Vagina (tissue), 2 donors: Measurements from ENCODE around the gene CELF4.

Source experiments
- CTCF ChIP-seq, 3 experiments: fragments of 450-650 bp in 2 of 3; fragments of 200-600 bp in 1 of 3; sonication (generic) in 1 of 3; IDR thresholded peaks; one replicate each; pipeline ENCODE4 v1.5.1; 2017 to 2019; ENCODE audit warnings: antibody characterized with exemption in 3 of 3, mild to moderate bottlenecking in 2 of 3, moderate library complexity in 2 of 3
- POLR2A ChIP-seq, 2 donors: fragments of 450-650 bp; IDR thresholded peaks; one replicate each; pipeline ENCODE4 v1.6.1; 2017; ENCODE audit warnings: antibody characterized with exemption in 2 of 2, mild to moderate bottlenecking in 2 of 2, moderate library complexity in 2 of 2

- TF ChIP-seq CTCF (IDR thresholded peaks at IDR 0.05) = no peak
- no peak for TF ChIP-seq POLR2A (IDR thresholded peaks at IDR 0.05)
Measured at GRCh38 chr18:37403788-37404187, 161.8 kb downstream of the CELF4 start.
